Tibial nerve (tissue), 4 donors: ENCODE measurements around the gene VWC2. TPM values are rescaled to one million over a fixed set of nuclear protein-coding genes. Genes with fewer than 3 reads are reported as not detected.
A peak's percentile ranks its signal among the peaks of the same experiment; 100 is the strongest.

ENCODE experiments used
- DNase-seq, 2 donors: peaks; one replicate each; pipeline ENCODE4 v3.0.0-alpha.2; 2019; ENCODE audit warnings: low spot score in 2 of 2
- H3K27ac ChIP-seq, 4 donors: fragments of 200-600 bp; sonication (generic) in 3 of 4; one replicate each; pipeline ENCODE4 v1.5.1; 2017 to 2019; ENCODE audit warnings: mild to moderate bottlenecking in 1 of 4
- H3K27me3 ChIP-seq, 2 donors: fragments of 200-600 bp; sonication (generic) in 1 of 2; one replicate each; pipeline versions ENCODE4 v1.5.1 to v1.6.0; 2017 to 2019
- H3K36me3 ChIP-seq, 3 donors: fragments of 200-600 bp; sonication (generic); one replicate each; pipeline ENCODE4 v1.5.1; 2018 to 2019
- H3K4me1 ChIP-seq, 4 donors: fragments of 200-600 bp; sonication (generic) in 3 of 4; one replicate each; pipeline ENCODE4 v1.5.1; 2017 to 2019
- H3K4me3 ChIP-seq, 4 donors: fragments of 200-600 bp; sonication (generic) in 3 of 4; one replicate each; pipeline ENCODE4 v1.5.1; 2017 to 2019; ENCODE audit warnings: mild to moderate bottlenecking in 1 of 4, moderate library complexity in 1 of 4
- H3K9me3 ChIP-seq, 4 donors: fragments of 200-600 bp; sonication (generic) in 3 of 4; one replicate each; pipeline ENCODE4 v1.5.1; 2017 to 2019
- CTCF ChIP-seq, 5 experiments: fragments of 200-600 bp in 3 of 5; fragments of 450-650 bp in 2 of 5; sonication (generic) in 3 of 5; IDR thresholded peaks; one replicate each; pipeline ENCODE4 v1.5.1; 2016 to 2019; ENCODE audit warnings: antibody characterized with exemption in 5 of 5, mild to moderate bottlenecking in 3 of 5, moderate library complexity in 2 of 5
- EP300 ChIP-seq, 2 donors: sonication (generic); formaldehyde crosslinking; IDR thresholded peaks; one replicate each; pipeline ENCODE4 v1.6.1; 2017; ENCODE audit warnings: antibody characterized with exemption in 2 of 2, mild to moderate bottlenecking in 1 of 2
- POLR2A ChIP-seq, 2 donors: fragments of 450-650 bp; IDR thresholded peaks; one replicate each; pipeline ENCODE4 v1.6.1; 2017; ENCODE audit warnings: antibody characterized with exemption in 2 of 2, mild to moderate bottlenecking in 2 of 2, moderate library complexity in 2 of 2
- WGBS, 2 donors: methylation state at CpG; one replicate each; pipeline ENCODE4 v1.1.5; 2018; 5-methylcytosine and 5-hydroxymethylcytosine counted together
- total RNA-seq, 4 donors: library from RNA; depleted of rRNA; stranded (reverse); fragments of >200 nt; gene quantifications; one replicate each; pipeline ENCODE4 v1.1.0, GENCODE V29; 2016

Gene VWC2
- total RNA-seq, 4 donors from 2014 or later = under 0.01 to 0.20 (median under 0.01) TPM

GRCh38 chr7:49775949-49776443, 2.6 kb downstream of the VWC2 start:
- Histone ChIP-seq H3K27me3 (peaks cover 0 to 47% of the 10 kb centered on the region in 2 donors), H3K27ac (no peak overlapping the region), H3K9me3 (no peaks in the 10 kb centered on the region), H3K4me3 (peak overlapping the region; percentile 8 to 54 (median 14)), H3K4me1 (peaks cover 0 to 36% (median 5%) of the 10 kb centered on the region in 4 donors), H3K36me3 (no peaks in the 10 kb centered on the region)
- DNase-seq = no peak
- 42 to 84% methylated on average over 5 to 10 of the region's 25 CpGs for WGBS, 2 donors
- TF ChIP-seq POLR2A (IDR thresholded peaks at IDR 0.05) (no peak), EP300 (IDR thresholded peaks at IDR 0.05) (no peak), CTCF (IDR thresholded peaks at IDR 0.05) (no peak)

- H3K4me1 ChIP-seq = peaks cover 0 to 36% (median 5%) of the 10 kb centered on the region in 4 donors
- H3K27ac ChIP-seq = no peak overlapping the region
- H3K27me3 ChIP-seq = peaks cover 0 to 47% of the 10 kb centered on the region in 2 donors
- no peak for DNase-seq
- no peak for TF ChIP-seq POLR2A (IDR thresholded peaks at IDR 0.05)
- no peak for TF ChIP-seq EP300 (IDR thresholded peaks at IDR 0.05)
- TF ChIP-seq CTCF (IDR thresholded peaks at IDR 0.05) = no peak
- H3K4me3 ChIP-seq = no peak overlapping the region
- no peaks in the 10 kb centered on the region for H3K9me3 ChIP-seq
- H3K36me3 ChIP-seq = no peaks in the 10 kb centered on the region
- 43 to 58% methylated on average over 2 of the region's 2 CpGs for WGBS, 2 donors
These were observed 3.6 kb downstream of the VWC2 start for GRCh38 chr7:49776994-49777393.

GRCh38 chr7:49778731-49779270, 5.4 kb downstream of the VWC2 start:
- Histone ChIP-seq H3K36me3 (no peaks in the 10 kb centered on the region), H3K4me1 (peaks cover 0 to 24% (median 5%) of the 10 kb centered on the region in 4 donors), H3K4me3 (no peak overlapping the region), H3K9me3 (no peaks in the 10 kb centered on the region), H3K27ac (no peak overlapping the region), H3K27me3 (peaks cover 0 to 32% of the 10 kb centered on the region in 2 donors)
- no peak for DNase-seq
- WGBS, 2 donors = 71 to 74% methylated on average over 3 of the region's 3 CpGs
- TF ChIP-seq POLR2A (IDR thresholded peaks at IDR 0.05) (no peak), CTCF (IDR thresholded peaks at IDR 0.05) (no peak), EP300 (IDR thresholded peaks at IDR 0.05) (no peak)

- Histone ChIP-seq H3K4me1 (peaks cover 0 to 2% (median 0%) of the 10 kb centered on the region in 4 donors), H3K9me3 (no peaks in the 10 kb centered on the region), H3K27ac (no peak overlapping the region), H3K36me3 (no peaks in the 10 kb centered on the region), H3K4me3 (no peak overlapping the region), H3K27me3 (peaks cover 0 to 13% of the 10 kb centered on the region in 2 donors)
- 67 to 75% methylated on average over 1 of the region's 1 CpG for WGBS, 2 donors
- TF ChIP-seq EP300 (IDR thresholded peaks at IDR 0.05) (no peak), POLR2A (IDR thresholded peaks at IDR 0.05) (no peak), CTCF (IDR thresholded peaks at IDR 0.05) (no peak)
- no peak for DNase-seq
These were observed 7.5 kb downstream of the VWC2 start for GRCh38 chr7:49780953-49781352.

- Histone ChIP-seq H3K9me3 (no peaks in the 10 kb centered on the region), H3K27me3 (peaks cover 0 to 3% of the 10 kb centered on the region in 2 donors), H3K4me3 (no peak overlapping the region), H3K36me3 (no peaks in the 10 kb centered on the region), H3K4me1 (no peaks in the 10 kb centered on the region), H3K27ac (no peak overlapping the region)
- no peak for DNase-seq
- 85 to 91% methylated on average over 1 of the region's 1 CpG for WGBS, 2 donors
- TF ChIP-seq EP300 (IDR thresholded peaks at IDR 0.05) (no peak), POLR2A (IDR thresholded peaks at IDR 0.05) (no peak), CTCF (IDR thresholded peaks at IDR 0.05) (no peak)
These were observed 8.6 kb downstream of the VWC2 start for GRCh38 chr7:49781996-49782395.
